Keratinocyte (primary cell): ENCODE data around the gene TEKT5. TPM values are rescaled to one million over a fixed set of nuclear protein-coding genes. Genes with fewer than 3 reads are reported as not detected.

Source experiments
- DNase-seq: peaks from one replicate; pipeline ENCODE4 v3.0.0-alpha.2; 2011; ENCODE audit warnings: low read depth, missing footprints, low spot score
- FAIRE-seq: peaks from 2 replicates; lab custom pipeline; 2011; peaks lifted over from hg19 to GRCh38; lab: Jason Lieb, UNC
- H2AFZ ChIP-seq: 2 replicates; pipeline ENCODE4 v1.6.0; 2012; ENCODE audit warnings: low read length, control low read depth, inconsistent platforms; ENCODE audit not compliant: control insufficient read depth
- H3K27ac ChIP-seq: 2 replicates; pipeline ENCODE4 v1.5.1; 2011; ENCODE audit warnings: low read length; ENCODE audit not compliant: control insufficient read depth, insufficient read depth
- H3K27me3 ChIP-seq: 3 replicates; pipeline ENCODE4 v1.6.0; 2011; ENCODE audit warnings: low read length; ENCODE audit not compliant: control insufficient read depth, insufficient read depth; ENCODE audit errors: extremely low read depth
- H3K36me3 ChIP-seq, 2 experiments: 2 replicates in 1 of 2; 3 replicates in 1 of 2; pipeline ENCODE4 v1.5.1; 2011; ENCODE audit warnings: low read length in 2 of 2, mild to moderate bottlenecking in 1 of 2; ENCODE audit not compliant: control insufficient read depth in 2 of 2, insufficient read depth in 2 of 2; ENCODE audit errors: extremely low read depth in 1 of 2
- H3K4me1 ChIP-seq: 3 replicates; pipeline ENCODE4 v1.5.1; 2011; ENCODE audit warnings: low read length; ENCODE audit not compliant: control insufficient read depth, insufficient read depth; ENCODE audit errors: extremely low read depth
- H3K4me2 ChIP-seq: 3 replicates; pipeline ENCODE4 v1.6.0; 2011; ENCODE audit warnings: low read depth, low read length; ENCODE audit not compliant: control insufficient read depth, insufficient read depth; ENCODE audit errors: extremely low read depth
- H3K4me3 ChIP-seq, 3 experiments: fragments of 200-600 bp in 1 of 3; sonication (generic) in 1 of 3; 2 replicates in 2 of 3; 3 replicates in 1 of 3; pipeline ENCODE4 v1.5.1; 2011 to 2016; ENCODE audit warnings: low read length in 3 of 3, mild to moderate bottlenecking in 3 of 3, control low read depth in 2 of 3, inconsistent platforms in 1 of 3, low read depth in 1 of 3, mixed read lengths in 1 of 3, mixed run types in 1 of 3, moderate library complexity in 1 of 3; ENCODE audit not compliant: control insufficient read depth in 2 of 3, insufficient read depth in 2 of 3; ENCODE audit errors: extremely low read depth in 1 of 3
- H3K79me2 ChIP-seq: 2 replicates; pipeline ENCODE4 v1.6.0; 2012; ENCODE audit warnings: low read length; ENCODE audit not compliant: control insufficient read depth, insufficient read depth
- H3K9ac ChIP-seq: 3 replicates; pipeline ENCODE4 v1.6.0; 2011; ENCODE audit warnings: low read length; ENCODE audit not compliant: control insufficient read depth, insufficient read depth; ENCODE audit errors: extremely low read depth
- H3K9me1 ChIP-seq: 3 replicates; pipeline ENCODE4 v1.6.0; 2011; ENCODE audit warnings: low read length; ENCODE audit not compliant: control insufficient read depth, insufficient read depth; ENCODE audit errors: extremely low read depth
- H3K9me3 ChIP-seq: 2 replicates; pipeline ENCODE4 v1.5.1; 2012; ENCODE audit warnings: low read depth, low read length; ENCODE audit not compliant: control insufficient read depth
- H4K20me1 ChIP-seq: 3 replicates; pipeline ENCODE4 v1.6.0; 2011; ENCODE audit warnings: low read length; ENCODE audit not compliant: control insufficient read depth, insufficient read depth; ENCODE audit errors: extremely low read depth
- EZH2 ChIP-seq: IDR thresholded peaks from one replicate; pipeline ENCODE4 v1.6.1; 2012; ENCODE audit warnings: inconsistent platforms, mild to moderate bottlenecking, low read length, moderate library complexity
- dilution Hi-C: fragments of 300-500 bp; cut with MboI; formaldehyde crosslinking; loops from one replicate; pipeline ENCODE4 v1.7.0; 2020; ENCODE audit warnings: low sequenced_read_pairs; ENCODE audit not compliant: extremely low pct_ligation_motif_present
- polyA plus RNA-seq, 5 experiments: library from polyadenylated mRNA; depleted of rRNA in 3 of 5; stranded (reverse) in 3 of 5; stranded (forward) in 1 of 5; unstranded in 1 of 5; fragments of >200 nt; gene quantifications; 1 replicate in 1 of 5; 2 replicates in 3 of 5; 3 replicates in 1 of 5; pipeline versions ENCODE4 v1.2.1 to v1.2.3, GENCODE V29; 2011 to 2012; ENCODE audit warnings: missing spikeins in 2 of 5, low read depth in 1 of 5, low replicate concordance in 1 of 5
- TF ChIP-seq, protein P1 (sequence below), 3 experiments: IDR thresholded peaks in 1 of 3; conservative IDR thresholded peaks in 1 of 3; optimal IDR thresholded peaks in 1 of 3; 2 replicates in 2 of 3; 3 replicates in 1 of 3; pipeline versions ENCODE3 to v1.5.1; 2011; ENCODE audit warnings: low read length in 3 of 3, mild to moderate bottlenecking in 3 of 3, moderate library complexity in 2 of 3, control low read depth in 1 of 3, inconsistent platforms in 1 of 3; ENCODE audit not compliant: insufficient read depth in 2 of 3; ENCODE audit errors: extremely low read depth in 1 of 3

Gene TEKT5
- polyA plus RNA-seq, 1 donor (not counting 4 experiments of a cell fraction or from before 2014, with no cell fraction given) = not detected

DNA sequence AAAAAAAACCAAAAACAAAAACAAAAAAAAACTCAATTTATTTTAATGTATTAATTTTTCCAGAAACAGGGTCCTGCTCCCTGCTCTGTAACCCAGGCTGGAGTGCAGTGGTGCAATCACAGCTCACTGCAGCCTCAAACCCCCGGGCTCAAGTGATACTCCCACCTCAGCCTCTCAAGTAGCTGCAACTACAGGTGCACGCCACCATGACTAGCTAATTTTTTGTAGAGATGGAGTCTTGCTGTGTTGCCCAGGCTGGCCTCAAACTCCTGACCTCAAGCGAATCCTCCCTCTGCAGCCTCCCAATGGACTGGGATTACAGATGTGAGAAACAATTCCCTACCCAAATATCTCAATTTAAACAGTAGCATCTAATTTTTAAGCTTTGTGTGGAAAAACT lies 89.1 kb downstream of the TEKT5 start:
- H3K9me3 ChIP-seq = no peaks in the 10 kb centered on the region
- no peaks in the 10 kb centered on the region for H3K9me1 ChIP-seq
- H3K36me3 ChIP-seq = no peaks in the 10 kb centered on the region
- dilution Hi-C loops = no loop called here
- no peak overlapping the region for H3K4me2 ChIP-seq
- H4K20me1 ChIP-seq = no peaks in the 10 kb centered on the region
- no peaks in the 10 kb centered on the region for H3K79me2 ChIP-seq
- FAIRE-seq = no peak
- no peak overlapping the region for H3K27ac ChIP-seq
- H3K27me3 ChIP-seq = peaks cover 4% of the 10 kb centered on the region
- H3K4me1 ChIP-seq = peaks cover 14% of the 10 kb centered on the region
- DNase-seq = no peak
- no peak overlapping the region for H2AFZ ChIP-seq
- H3K9ac ChIP-seq = no peak overlapping the region
- TF ChIP-seq, protein P1, sequence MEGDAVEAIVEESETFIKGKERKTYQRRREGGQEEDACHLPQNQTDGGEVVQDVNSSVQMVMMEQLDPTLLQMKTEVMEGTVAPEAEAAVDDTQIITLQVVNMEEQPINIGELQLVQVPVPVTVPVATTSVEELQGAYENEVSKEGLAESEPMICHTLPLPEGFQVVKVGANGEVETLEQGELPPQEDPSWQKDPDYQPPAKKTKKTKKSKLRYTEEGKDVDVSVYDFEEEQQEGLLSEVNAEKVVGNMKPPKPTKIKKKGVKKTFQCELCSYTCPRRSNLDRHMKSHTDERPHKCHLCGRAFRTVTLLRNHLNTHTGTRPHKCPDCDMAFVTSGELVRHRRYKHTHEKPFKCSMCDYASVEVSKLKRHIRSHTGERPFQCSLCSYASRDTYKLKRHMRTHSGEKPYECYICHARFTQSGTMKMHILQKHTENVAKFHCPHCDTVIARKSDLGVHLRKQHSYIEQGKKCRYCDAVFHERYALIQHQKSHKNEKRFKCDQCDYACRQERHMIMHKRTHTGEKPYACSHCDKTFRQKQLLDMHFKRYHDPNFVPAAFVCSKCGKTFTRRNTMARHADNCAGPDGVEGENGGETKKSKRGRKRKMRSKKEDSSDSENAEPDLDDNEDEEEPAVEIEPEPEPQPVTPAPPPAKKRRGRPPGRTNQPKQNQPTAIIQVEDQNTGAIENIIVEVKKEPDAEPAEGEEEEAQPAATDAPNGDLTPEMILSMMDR (optimal IDR thresholded peaks at IDR 0.05 in 1 of 3, IDR thresholded peaks at IDR 0.05 in 1 of 3, conservative IDR thresholded peaks at IDR 0.05 in 1 of 3; ENCODE audit: extremely low read depth in 1 of 3, insufficient read depth in 2 of 3, low read length in 3 of 3) = no peak
- TF ChIP-seq EZH2 = no peak
- H3K4me3 ChIP-seq = no peak overlapping the region

DNA sequence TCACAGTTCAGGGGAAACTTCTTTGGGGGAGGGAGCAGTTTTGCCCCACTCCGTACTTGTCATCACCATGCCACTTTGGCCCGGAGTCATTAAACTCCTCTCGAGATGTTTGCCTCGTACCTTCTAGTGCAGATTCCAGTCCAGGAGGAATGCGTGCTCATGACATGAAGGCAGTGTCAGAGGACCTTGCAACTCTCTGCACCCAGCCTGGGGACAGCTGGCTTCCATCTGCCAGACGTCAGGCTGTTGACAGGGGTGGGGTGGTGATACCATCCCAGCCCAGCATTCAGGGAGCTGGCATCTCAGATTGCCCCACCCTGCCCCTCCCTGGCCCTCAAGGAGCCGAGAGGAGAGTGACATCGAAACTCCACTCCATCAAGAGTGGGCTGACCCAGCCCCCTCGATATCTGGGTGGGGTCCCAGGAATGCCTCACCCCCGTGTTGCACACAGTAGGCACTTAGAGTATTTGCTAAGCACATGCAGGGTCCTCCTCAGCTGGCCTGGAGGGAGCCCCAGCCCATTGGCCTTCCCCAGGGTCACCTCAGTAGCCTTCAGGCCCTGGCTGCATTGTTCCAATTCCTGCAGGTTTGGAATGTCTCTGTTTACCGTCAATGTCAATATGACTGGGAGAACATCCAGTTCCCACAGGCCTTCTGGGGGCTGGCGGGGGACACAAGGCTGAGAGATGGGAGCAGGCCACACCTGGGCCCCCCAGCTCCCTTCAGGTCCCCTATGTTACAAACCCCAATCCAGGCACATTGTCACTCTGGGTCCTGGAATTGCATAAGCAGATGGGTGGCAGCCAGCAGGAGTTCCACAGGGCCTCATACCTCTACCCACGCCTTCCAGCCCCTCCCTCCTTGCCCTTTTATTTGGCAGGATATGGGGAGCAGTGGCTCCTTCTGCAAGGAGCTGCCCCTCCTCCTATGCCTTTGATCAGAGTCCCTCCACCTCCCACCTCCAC lies 93.0 kb downstream of the TEKT5 start:
- H3K4me3 ChIP-seq = no peak overlapping the region
- H3K9ac ChIP-seq = no peak overlapping the region
- H3K4me2 ChIP-seq = no peak overlapping the region
- H3K79me2 ChIP-seq = no peaks in the 10 kb centered on the region
- H3K27me3 ChIP-seq = peaks cover 4% of the 10 kb centered on the region
- H2AFZ ChIP-seq = peak overlapping the region; percentile 5
- H3K4me1 ChIP-seq = peaks cover 10% of the 10 kb centered on the region
- no peaks in the 10 kb centered on the region for H3K9me3 ChIP-seq
- H3K9me1 ChIP-seq = no peaks in the 10 kb centered on the region
- DNase-seq (no peak), FAIRE-seq (no peak)
- no peak overlapping the region for H3K27ac ChIP-seq
- H3K36me3 ChIP-seq = no peaks in the 10 kb centered on the region
- dilution Hi-C loops = no loop called here
- no peaks in the 10 kb centered on the region for H4K20me1 ChIP-seq
- TF ChIP-seq, protein P1 (optimal IDR thresholded peaks at IDR 0.05 in 1 of 3, IDR thresholded peaks at IDR 0.05 in 1 of 3, conservative IDR thresholded peaks at IDR 0.05 in 1 of 3; ENCODE audit: extremely low read depth in 1 of 3, insufficient read depth in 2 of 3, low read length in 3 of 3) = no peak
- no peak for TF ChIP-seq EZH2
